Right ventricle myocardium superior (tissue), 1 donor: ENCODE data around the gene OR51B4. TPM values are rescaled to one million over a fixed set of nuclear protein-coding genes. Genes with fewer than 3 reads are reported as not detected.
"Not testable (repeated sequence)": the region's sequence is repeated elsewhere in the genome, so short reads cannot be mapped to it uniquely, and the experiment has no call there.

Experiments used
- ATAC-seq: fragments of 200-7000 bp; cut with Tn5 transposase; one replicate; pipeline ENCODE4 v1.9.1; 2020; ENCODE audit warnings: mild to moderate bottlenecking; ENCODE audit not compliant: poor library complexity
- DNase-seq: peaks from one replicate; pipeline ENCODE4 v3.0.0-alpha.2; 2020
- intact Hi-C: fragments of 100-400 bp; cut with DNase I; formaldehyde crosslinking; loops from one replicate; pipeline ENCODE4 v1.11.2; 2022
- total RNA-seq: library from RNA; stranded (reverse); fragmentation: NEBNext Ultra II Directional; extraction: Animal tissue kit (Norgen Biotek cat#: 25700); gene quantifications from one replicate; pipeline ENCODE4 v1.2.1, GENCODE V29; 2021
- donor health status: DM: no; HTN: yes; CAD: no; lungs with severe emphysema.

OR51B4 gene
- total RNA-seq, 1 donor from 2014 or later = not detected

- intact Hi-C loops = no loop called here
- peak; percentile 39 for DNase-seq
Observed at GRCh38 chr11:5280582-5281102, 21.1 kb downstream of the OR51B4 start.

GRCh38 chr11:5279471-5280090 is 22.2 kb downstream of the OR51B4 start:
- ATAC-seq (no peak), DNase-seq (no peak)
- intact Hi-C loops = no loop called here

More at GRCh38 chr11:5280582-5281102, 21.1 kb downstream of the OR51B4 start:
- ATAC-seq = peak; percentile 56

- intact Hi-C loops = no loop called here
- no peak for ATAC-seq
Observed at GRCh38 chr11:5277807-5278382, 23.9 kb downstream of the OR51B4 start.

GRCh38 chr11:5276697-5277096 is 25.0 kb downstream of the OR51B4 start:
- ATAC-seq (no peak), DNase-seq (no peak)
- intact Hi-C loops = no loop called here

More at GRCh38 chr11:5277807-5278382, 23.9 kb downstream of the OR51B4 start:
- DNase-seq = no peak

GRCh38 chr11:5275369-5276110 is 26.2 kb downstream of the OR51B4 start:
- DNase-seq = no peak
- no peak for ATAC-seq
- intact Hi-C loops = no loop called here

- intact Hi-C loops = no loop called here
- no peak for DNase-seq
- no peak for ATAC-seq
Observed at GRCh38 chr11:5274395-5274794, 27.4 kb downstream of the OR51B4 start.

- DNase-seq (no peak), ATAC-seq (no peak)
- intact Hi-C loops = no loop called here
Observed at GRCh38 chr11:5272395-5273017, 29.2 kb downstream of the OR51B4 start.

GRCh38 chr11:5269715-5270147 is 32.0 kb downstream of the OR51B4 start, which contains the start of gene HBE1:
Gene HBE1, minus strand, starts transcription at chr11:5269945. Its CDS starts 55 bp downstream, at chr11:5269890.
- intact Hi-C loops = no loop called here
- no peak for ATAC-seq
- no peak for DNase-seq

- DNase-seq = no peak
- intact Hi-C loops = no loop called here
Observed at GRCh38 chr11:5267033-5267563, 34.6 kb downstream of the OR51B4 start.

GRCh38 chr11:5266609-5267008 is 35.1 kb downstream of the OR51B4 start:
- no peak for ATAC-seq
- no peak for DNase-seq
- intact Hi-C loops = no loop called here

More at GRCh38 chr11:5267033-5267563, 34.6 kb downstream of the OR51B4 start:
- ATAC-seq = no peak

GRCh38 chr11:5265832-5266231 is 35.9 kb downstream of the OR51B4 start:
- DNase-seq = no peak
- no peak for ATAC-seq
- intact Hi-C loops = no loop called here

- DNase-seq (no peak), ATAC-seq (no peak)
- intact Hi-C loops = no loop called here
Observed at GRCh38 chr11:5258543-5259262, 43.0 kb downstream of the OR51B4 start.

GRCh38 chr11:5257296-5257695 is 44.5 kb downstream of the OR51B4 start:
- ATAC-seq (no peak), DNase-seq (no peak)
- intact Hi-C loops = no loop called here

GRCh38 chr11:5254646-5255413 is 46.9 kb downstream of the OR51B4 start, which contains the start of gene HBG2:
Gene HBG2, minus strand, starts transcription at chr11:5254781. Its CDS starts 53 bp downstream, at chr11:5254728.
- ATAC-seq, intact Hi-C loops, DNase-seq: not testable (repeated sequence)

- intact Hi-C loops, DNase-seq, ATAC-seq: not testable (repeated sequence)
Observed at GRCh38 chr11:5254023-5254422, 47.7 kb downstream of the OR51B4 start.

GRCh38 chr11:5253440-5253839 is 48.3 kb downstream of the OR51B4 start:
- ATAC-seq, intact Hi-C loops, DNase-seq: not testable (repeated sequence)

GRCh38 chr11:5252919-5253265 is 48.9 kb downstream of the OR51B4 start:
- ATAC-seq = no peak
- intact Hi-C loops = no loop called here
- no peak for DNase-seq
